Activated CD4-positive, alpha-beta T cell treated with anti-CD3 and anti-CD28 coated beads, Interleukin-10, Interleukin-2, amounts not matched to agents 100 ng/mL and 50 ng/mL, durations not matched to agents 16 hours and 8 hours (primary cell): ENCODE measurements around the gene SIRPB1.
"Not testable (repeated sequence)": the region's sequence is repeated elsewhere in the genome, so short reads cannot be mapped to it uniquely, and the experiment has no call there.

ENCODE experiments used
- DNase-seq: peaks from one replicate; pipeline ENCODE4 v3.0.0-alpha.2; 2020

The SIRPB1 gene

DNA sequence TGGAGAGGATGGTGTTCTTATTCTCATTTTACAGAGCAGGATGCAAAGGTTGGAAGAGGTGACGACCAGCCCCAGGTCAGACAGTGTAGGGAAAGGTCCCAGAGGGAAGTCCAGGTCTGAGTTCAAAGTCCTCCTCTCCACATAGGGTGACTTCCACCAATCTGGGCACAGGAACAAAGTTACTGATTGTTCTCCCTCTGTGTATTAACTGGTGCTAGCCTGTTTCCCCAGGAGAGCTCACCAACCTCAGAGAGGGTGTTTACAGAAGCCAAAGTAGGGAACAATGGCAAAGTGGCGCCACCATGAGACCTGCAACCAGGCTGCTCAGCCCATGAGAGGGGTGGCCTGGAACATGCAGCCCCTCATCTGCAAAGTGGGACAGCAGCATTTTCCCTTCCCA, 16.8 kb upstream of the SIRPB1 start:
- no peak for DNase-seq

DNA sequence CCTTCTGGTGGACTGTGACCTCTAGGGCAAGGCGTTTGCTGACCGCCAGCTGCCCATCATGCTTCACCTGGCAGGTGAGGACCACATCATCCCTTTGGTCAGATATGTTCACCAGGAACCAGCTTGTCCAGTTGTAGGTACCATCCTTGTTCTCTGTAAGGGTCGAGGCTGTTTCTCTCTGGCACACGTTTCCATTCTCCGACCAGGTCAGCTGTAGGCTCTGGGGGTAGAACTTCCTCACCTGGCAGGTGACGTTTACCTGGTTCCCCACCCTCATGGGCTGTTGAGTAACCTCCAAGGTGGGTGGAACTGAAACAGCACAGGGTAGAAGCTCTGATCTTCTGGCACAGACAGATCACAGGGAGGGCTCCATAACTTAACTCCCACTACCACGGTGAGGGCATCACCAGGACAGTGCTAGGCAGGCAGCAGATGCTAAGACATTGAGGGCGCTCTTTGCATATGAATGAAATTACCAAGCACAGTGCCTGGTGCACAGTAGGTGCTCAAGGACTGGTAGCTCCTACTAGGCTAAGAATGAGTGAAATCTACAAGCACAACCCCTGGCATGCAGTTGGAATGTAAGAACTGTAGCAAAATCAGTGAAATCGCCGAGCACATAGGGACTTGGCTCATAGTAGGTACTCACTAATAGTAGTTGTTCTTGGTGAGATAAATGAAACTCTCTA, 15.6 kb upstream of the SIRPB1 start:
- DNase-seq = no peak

GRCh38 chr20:1633535-1633934, 13.7 kb upstream of the SIRPB1 start:
- DNase-seq = no peak

- peak; percentile 86 for DNase-seq
Measured at GRCh38 chr20:1632178-1632577, 12.4 kb upstream of the SIRPB1 start.

DNA sequence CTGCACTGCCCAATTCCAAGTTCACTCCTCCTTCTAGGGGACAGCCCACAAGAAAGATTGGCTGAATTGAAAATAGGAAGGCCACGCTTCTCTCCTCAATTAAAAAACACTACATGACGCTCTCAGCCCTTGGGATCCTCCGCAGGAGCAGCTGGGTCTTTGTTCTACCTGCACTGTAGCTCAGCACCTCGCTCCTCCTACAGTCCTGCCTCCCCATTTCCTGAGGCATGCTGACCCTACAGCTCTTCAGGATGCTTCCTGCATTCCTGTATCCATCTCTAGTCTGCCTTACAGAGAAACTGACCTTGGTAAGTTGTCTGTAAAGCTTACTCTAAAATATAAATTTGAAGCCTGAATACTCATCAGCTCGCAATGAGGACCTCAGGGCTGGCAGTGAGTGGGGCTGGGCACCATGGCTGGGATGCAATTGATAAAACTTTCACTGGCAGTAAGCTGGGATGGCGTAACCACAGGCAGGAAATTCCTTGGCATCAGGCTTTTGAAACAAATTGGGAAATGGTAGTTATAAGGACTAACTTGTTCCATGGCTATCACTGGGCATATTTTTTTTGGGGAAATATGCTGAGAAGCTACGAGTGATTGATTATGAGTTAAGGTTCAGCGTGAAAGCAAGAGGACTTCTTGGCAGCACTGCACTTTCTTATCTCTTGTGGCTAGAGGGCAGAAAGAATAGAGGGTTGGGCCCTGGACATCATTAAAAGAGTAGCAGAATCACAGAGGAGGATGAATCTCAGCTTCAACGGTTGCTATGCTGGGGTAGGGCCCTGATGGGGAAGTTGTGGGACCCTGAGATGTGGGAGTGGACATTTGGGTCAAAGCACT, 11.7 kb upstream of the SIRPB1 start:
- no peak for DNase-seq

GRCh38 chr20:1630186-1630585, 10.4 kb upstream of the SIRPB1 start:
- no peak for DNase-seq

- DNase-seq = no peak
Measured at GRCh38 chr20:1629321-1629720, 9.5 kb upstream of the SIRPB1 start.

- DNase-seq = no peak
Measured at GRCh38 chr20:1628621-1629020, 8.8 kb upstream of the SIRPB1 start.

DNA sequence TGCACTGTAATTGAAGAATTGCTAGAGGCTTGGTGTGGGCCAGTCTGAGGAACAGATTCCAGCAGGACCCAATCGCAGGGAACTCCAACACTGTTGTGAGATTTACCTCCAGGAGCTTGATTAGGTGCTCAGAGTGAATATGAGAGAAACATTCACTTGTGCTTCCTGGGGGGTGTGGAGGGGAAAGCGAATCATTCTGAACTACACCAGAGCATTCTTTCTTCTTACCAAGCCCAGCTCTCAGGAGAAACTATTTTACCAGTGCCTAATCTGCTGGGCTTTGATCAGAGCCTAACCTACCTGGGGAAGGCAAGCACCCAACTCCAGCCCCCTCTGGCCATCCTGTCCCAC, 7.4 kb upstream of the SIRPB1 start:
- DNase-seq = no peak

- DNase-seq = no peak
Measured at GRCh38 chr20:1626528-1627199, 6.9 kb upstream of the SIRPB1 start.

DNA sequence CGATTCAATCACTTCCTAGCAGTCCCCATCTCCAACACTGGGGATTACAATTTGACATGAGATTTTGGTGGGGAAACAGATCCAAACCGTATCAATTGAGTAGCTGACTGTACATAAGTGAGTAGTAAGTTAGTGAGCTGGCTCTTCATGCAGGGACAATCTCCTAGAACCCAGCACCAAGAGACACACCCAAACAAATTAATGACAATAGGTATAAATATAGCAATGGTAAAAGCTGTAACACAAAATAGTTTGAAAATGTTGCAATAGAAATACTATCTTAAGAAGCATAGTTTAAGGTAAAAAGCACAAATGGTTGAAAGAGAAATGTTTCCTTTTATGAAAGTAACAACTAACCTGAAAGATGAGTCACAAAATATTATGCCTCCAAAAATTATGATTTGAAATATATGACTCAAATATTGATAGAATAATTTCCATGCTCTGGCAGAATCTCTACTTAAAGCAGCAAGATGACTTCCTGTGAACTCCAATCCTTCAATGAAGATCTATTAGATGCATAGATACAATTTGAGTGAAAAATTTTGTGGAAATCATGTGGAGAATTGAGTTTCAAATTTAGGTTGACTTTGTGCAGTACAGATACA, 5.4 kb upstream of the SIRPB1 start:
- peak; percentile 48 for DNase-seq

DNA sequence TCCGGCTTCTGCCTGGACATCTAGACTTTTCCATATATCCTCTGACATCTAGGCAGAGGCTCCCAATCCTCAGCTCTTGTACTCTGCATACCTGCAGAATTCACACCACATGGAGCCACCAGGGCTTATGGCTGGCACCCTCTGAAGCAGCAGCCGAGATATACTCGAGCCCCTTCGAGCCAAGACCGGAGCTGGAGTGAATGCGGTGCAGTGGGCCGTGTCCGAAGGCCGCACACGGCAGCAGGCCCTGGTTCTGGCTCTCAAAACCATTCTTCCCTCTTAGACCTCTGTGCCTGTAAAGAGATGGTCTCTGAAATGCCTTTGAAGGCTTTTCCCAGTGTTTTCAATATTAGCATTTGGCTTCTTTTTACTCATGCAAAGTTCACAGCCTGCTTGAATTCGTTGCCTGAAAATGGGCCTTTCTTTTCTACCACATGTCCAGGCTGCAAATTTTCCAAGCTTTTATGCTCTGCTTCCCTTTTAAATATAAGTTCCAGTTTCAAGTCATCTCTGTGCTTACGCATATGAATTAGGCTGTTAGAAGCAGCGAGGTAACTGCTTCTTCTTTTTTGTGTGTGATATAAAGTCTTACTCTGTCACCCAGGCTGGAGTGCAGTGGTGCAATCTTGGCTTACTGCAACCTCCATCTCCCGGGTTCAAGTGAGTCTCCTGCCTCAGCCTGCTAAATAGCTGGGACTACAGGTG, 3.8 kb upstream of the SIRPB1 start:
- DNase-seq = no peak

DNA sequence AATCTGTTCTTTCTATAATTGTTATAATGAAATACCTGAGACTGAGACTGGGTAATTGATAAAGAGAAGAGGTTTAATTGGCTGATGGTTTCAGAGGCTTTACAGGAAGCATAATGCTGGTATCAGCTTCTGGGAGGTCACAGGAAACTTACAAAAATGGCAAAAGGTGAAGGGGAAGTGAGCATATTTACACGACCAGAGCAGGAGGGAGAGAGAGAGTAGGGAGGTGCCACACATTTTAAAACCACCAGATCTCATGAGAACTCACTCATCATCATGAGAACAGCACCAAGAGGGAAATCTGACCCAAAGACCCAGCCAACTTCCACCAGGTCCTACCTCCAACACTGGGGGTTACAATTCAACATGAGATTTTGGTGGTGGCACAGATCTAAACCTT, 2.6 kb upstream of the SIRPB1 start:
- DNase-seq = peak; percentile 44

GRCh38 chr20:1621316-1621715, 1.5 kb upstream of the SIRPB1 start:
- DNase-seq = no peak

DNA sequence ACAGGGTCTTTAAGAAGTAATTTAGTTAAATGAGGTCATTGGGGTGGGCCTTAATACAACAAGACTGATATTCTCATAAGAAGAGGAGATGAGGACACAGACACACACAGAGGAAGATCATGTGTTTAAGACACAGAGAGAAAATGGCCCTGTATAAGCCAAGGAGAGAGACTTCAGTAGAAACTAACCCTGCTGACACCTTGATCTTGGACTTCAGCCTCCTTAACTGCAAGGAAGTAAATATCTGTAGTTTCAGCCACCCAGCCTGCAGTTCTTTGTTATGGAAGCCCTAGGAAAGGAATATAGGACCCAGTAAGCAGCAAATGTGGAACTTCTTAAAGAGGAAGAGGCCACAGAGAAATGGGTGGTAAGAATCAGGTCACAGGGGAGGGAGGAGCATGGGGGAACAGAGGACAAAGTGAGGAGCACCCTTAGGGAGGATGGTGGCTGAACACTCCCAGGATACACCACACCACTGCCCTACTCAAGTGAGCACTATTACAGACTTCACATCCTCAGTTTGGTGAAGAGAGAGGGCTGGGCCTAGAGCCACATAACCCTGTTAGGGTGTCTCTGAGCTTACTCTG, 762 bp downstream of the SIRPB1 start:
- no peak for DNase-seq

GRCh38 chr20:1618479-1618878, 1.3 kb downstream of the SIRPB1 start:
- no peak for DNase-seq

GRCh38 chr20:1616858-1617434, 2.9 kb downstream of the SIRPB1 start:
- DNase-seq = no peak

- DNase-seq = not testable (repeated sequence)
Measured at GRCh38 chr20:1610404-1610803, 9.4 kb downstream of the SIRPB1 start.

- not testable (repeated sequence) for DNase-seq
Measured at GRCh38 chr20:1608678-1609347, 11.0 kb downstream of the SIRPB1 start.

- no peak for DNase-seq
Measured at GRCh38 chr20:1600736-1601135, 19.1 kb downstream of the SIRPB1 start.

- no peak for DNase-seq
Measured at GRCh38 chr20:1595333-1595732, 24.5 kb downstream of the SIRPB1 start.
